ENCODE data around the gene TBCC.

The TBCC gene

DNA sequence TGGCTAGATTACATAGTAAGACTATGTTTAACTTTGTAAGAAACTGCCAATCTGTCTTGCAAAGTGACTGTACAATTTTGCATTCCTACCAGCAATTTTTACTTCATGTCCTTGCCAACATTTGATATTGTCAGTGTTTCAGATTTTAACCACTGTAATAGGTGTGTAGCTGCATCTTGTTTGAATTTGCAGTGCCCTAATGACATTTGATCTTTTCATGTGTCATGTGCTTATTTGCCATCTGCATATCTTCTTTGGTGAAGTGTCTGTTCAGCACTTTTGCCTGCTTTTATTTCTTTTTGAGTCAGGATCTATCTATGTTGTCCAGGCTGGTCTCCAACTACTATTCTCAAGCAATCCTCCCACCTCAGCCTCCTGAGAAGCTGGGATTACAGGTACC is 21.1 kb downstream of the TBCC start:
- H3K27me3 ChIP-seq (ENCODE audit: insufficient read depth, low read length) = 0 out of 2 replicates have a peak, but pooled peaks cover 7% of the 10 kb centered on the region

DNA sequence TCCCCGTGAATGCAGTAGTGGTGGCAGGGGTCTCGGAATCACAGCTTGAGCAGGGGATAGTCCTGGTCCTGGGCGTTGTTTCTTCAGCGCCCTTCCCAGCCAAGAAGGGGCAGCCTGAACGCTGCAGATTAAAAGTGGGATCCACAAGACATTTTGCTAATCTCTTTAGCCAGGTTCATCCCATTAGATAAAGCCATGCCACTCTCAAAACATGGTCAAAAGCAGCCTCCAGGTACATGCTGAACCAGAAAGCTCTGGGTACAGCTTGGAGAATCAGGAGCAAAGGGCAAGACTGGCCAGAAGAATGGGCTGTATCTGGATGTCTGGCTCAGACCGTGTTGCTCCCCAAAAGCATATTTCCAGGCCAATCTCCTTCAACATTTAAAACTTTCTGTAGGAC is 23.4 kb downstream of the TBCC start, which contains the start of gene PRPH2:
Gene PRPH2, minus strand, starts transcription at position 101 of the 400 bp plus-strand sequence. CDS start 263 bp downstream, outside the sequence.
- Histone ChIP-seq H4K20me1 (ENCODE audit: insufficient read depth, low read length) (no peaks in the 10 kb centered on the region), H3K79me2 (ENCODE audit: insufficient read depth, low read length) (no peaks in the 10 kb centered on the region), H3K4me2 (ENCODE audit: low read length) (no peak within 1 kb of the TSS), H2AFZ (ENCODE audit: low read length) (no peak within 1 kb of the TSS), H3K4me1 (ENCODE audit: insufficient read depth, low read length, severe bottlenecking) (peaks cover 12% of the 10 kb centered on the region), H3F3A (ENCODE audit: insufficient read depth, low read length) (no peaks in the 10 kb centered on the region), H3K27ac (ENCODE audit: low read depth, low read length, poor library complexity, severe bottlenecking) (no peak within 1 kb of the TSS), H3K36me3 (ENCODE audit: insufficient read depth, low read length) (no peaks in the 10 kb centered on the region), H3K9me2 (ENCODE audit: low read depth, low read length) (no peaks in the 10 kb centered on the region), H3K9me3 (ENCODE audit: low read length) (no peaks in the 10 kb centered on the region), H3K27me3 (ENCODE audit: insufficient read depth, low read length) (0 out of 2 replicates have a peak, but pooled peaks cover 7% of the 10 kb centered on the region), H3K9ac (ENCODE audit: low read length) (no peak within 1 kb of the TSS), H3K4me3 (ENCODE audit: low read depth, low read length, poor library complexity, severe bottlenecking) (no peak within 1 kb of the TSS)
- TF ChIP-seq, protein P1, sequence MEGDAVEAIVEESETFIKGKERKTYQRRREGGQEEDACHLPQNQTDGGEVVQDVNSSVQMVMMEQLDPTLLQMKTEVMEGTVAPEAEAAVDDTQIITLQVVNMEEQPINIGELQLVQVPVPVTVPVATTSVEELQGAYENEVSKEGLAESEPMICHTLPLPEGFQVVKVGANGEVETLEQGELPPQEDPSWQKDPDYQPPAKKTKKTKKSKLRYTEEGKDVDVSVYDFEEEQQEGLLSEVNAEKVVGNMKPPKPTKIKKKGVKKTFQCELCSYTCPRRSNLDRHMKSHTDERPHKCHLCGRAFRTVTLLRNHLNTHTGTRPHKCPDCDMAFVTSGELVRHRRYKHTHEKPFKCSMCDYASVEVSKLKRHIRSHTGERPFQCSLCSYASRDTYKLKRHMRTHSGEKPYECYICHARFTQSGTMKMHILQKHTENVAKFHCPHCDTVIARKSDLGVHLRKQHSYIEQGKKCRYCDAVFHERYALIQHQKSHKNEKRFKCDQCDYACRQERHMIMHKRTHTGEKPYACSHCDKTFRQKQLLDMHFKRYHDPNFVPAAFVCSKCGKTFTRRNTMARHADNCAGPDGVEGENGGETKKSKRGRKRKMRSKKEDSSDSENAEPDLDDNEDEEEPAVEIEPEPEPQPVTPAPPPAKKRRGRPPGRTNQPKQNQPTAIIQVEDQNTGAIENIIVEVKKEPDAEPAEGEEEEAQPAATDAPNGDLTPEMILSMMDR (IDR thresholded peaks at IDR 0.05; ENCODE audit: low read length) = no peak
- TF ChIP-seq EZH2 (IDR thresholded peaks at IDR 0.05; ENCODE audit: borderline replicate concordance, low read length) = no peak

More for the DNA sequence above, 21.1 kb downstream of the TBCC start:
- no peaks in the 10 kb centered on the region for H4K20me1 ChIP-seq (ENCODE audit: insufficient read depth, low read length)
- no peak overlapping the region for H3K4me2 ChIP-seq (ENCODE audit: low read length)
- no peaks in the 10 kb centered on the region for H3K9me2 ChIP-seq (ENCODE audit: low read depth, low read length)
- H3K79me2 ChIP-seq (ENCODE audit: insufficient read depth, low read length) = no peaks in the 10 kb centered on the region
- H3K4me3 ChIP-seq (ENCODE audit: low read depth, low read length, poor library complexity, severe bottlenecking) = no peak overlapping the region
- TF ChIP-seq, protein P1 (IDR thresholded peaks at IDR 0.05; ENCODE audit: low read length) = no peak
- no peak for TF ChIP-seq EZH2 (IDR thresholded peaks at IDR 0.05; ENCODE audit: borderline replicate concordance, low read length)
- H3K9me3 ChIP-seq (ENCODE audit: low read length) = no peaks in the 10 kb centered on the region
- no peaks in the 10 kb centered on the region for H3F3A ChIP-seq (ENCODE audit: insufficient read depth, low read length)
- no peak overlapping the region for H3K27ac ChIP-seq (ENCODE audit: low read depth, low read length, poor library complexity, severe bottlenecking)
- H3K9ac ChIP-seq (ENCODE audit: low read length) = no peak overlapping the region
- peaks cover 12% of the 10 kb centered on the region for H3K4me1 ChIP-seq (ENCODE audit: insufficient read depth, low read length, severe bottlenecking)
- no peak overlapping the region for H2AFZ ChIP-seq (ENCODE audit: low read length)
- no peaks in the 10 kb centered on the region for H3K36me3 ChIP-seq (ENCODE audit: insufficient read depth, low read length)

DNA sequence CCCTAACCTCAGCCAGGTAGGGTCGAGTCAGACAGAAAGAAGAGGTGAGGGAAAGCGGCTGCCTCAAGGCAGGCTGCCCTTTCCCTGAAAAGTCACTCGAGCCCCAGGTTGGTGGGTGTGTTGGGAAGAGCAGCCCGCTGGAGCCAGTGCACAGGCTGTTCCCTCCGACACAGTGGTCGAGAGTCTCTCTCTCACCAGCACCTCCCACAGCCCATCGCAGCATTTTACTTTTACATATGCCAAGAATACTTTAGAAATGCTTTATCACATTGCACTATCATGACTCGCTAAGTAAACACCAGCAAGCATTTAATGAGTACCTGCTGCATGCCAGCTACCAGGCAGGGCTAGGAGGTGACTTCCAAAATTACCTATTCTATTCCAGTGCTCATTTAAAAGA is 25.2 kb downstream of the TBCC start:
- Histone ChIP-seq H3K36me3 (ENCODE audit: insufficient read depth, low read length) (no peaks in the 10 kb centered on the region), H3K9ac (ENCODE audit: low read length) (no peak overlapping the region), H3K79me2 (ENCODE audit: insufficient read depth, low read length) (no peaks in the 10 kb centered on the region), H3K9me3 (ENCODE audit: low read length) (no peaks in the 10 kb centered on the region), H3K4me3 (ENCODE audit: low read depth, low read length, poor library complexity, severe bottlenecking) (no peak overlapping the region), H3K27ac (ENCODE audit: low read depth, low read length, poor library complexity, severe bottlenecking) (no peak overlapping the region), H4K20me1 (ENCODE audit: insufficient read depth, low read length) (no peaks in the 10 kb centered on the region), H3K4me1 (ENCODE audit: insufficient read depth, low read length, severe bottlenecking) (no peaks in the 10 kb centered on the region), H3K27me3 (ENCODE audit: insufficient read depth, low read length) (0 out of 2 replicates have a peak, but pooled peaks cover 7% of the 10 kb centered on the region), H3K9me2 (ENCODE audit: low read depth, low read length) (no peaks in the 10 kb centered on the region), H2AFZ (ENCODE audit: low read length) (no peak overlapping the region), H3F3A (ENCODE audit: insufficient read depth, low read length) (no peaks in the 10 kb centered on the region), H3K4me2 (ENCODE audit: low read length) (no peak overlapping the region)
- no peak for TF ChIP-seq EZH2 (IDR thresholded peaks at IDR 0.05; ENCODE audit: borderline replicate concordance, low read length)
- TF ChIP-seq, protein P1 (IDR thresholded peaks at IDR 0.05; ENCODE audit: low read length) = no peak

Data from OCI-LY1 (cell line).